HepG2 (cell line): Measurements from ENCODE around the gene MZF1. TPM values are rescaled to one million over a fixed set of nuclear protein-coding genes. Genes with fewer than 3 reads are reported as not detected.
A peak's percentile ranks its signal among the peaks of the same experiment; 100 is the strongest.

Experiments
- AGO1 ChIP-seq: fragments of 200-400 bp; formaldehyde crosslinking; IDR thresholded peaks from 2 replicates; pipeline ENCODE4 v1.6.1; 2017; ENCODE audit warnings: mild to moderate bottlenecking, low read depth, low read length, moderate library complexity; ENCODE audit not compliant: poor library complexity, severe bottlenecking
- KLF15 ChIP-seq: sonication (generic); formaldehyde crosslinking; IDR thresholded peaks from 2 replicates; pipeline ENCODE4 v1.8.1; 2023; ENCODE audit warnings: borderline replicate concordance, mild to moderate bottlenecking, inconsistent platforms, missing genetic modification reagents, mixed read lengths
- NBN ChIP-seq: fragments of 450-650 bp; conservative IDR thresholded peaks from 2 replicates; pipeline ENCODE4 v1.6.1; 2017
- NCOA5 ChIP-seq: sonication (generic); formaldehyde crosslinking; IDR thresholded peaks from 2 replicates; pipeline ENCODE4 v1.4.0; 2020; ENCODE audit warnings: missing genetic modification reagents
- RBM39 ChIP-seq: fragments of 200-400 bp; formaldehyde crosslinking; IDR thresholded peaks from one replicate; pipeline ENCODE4 v1.6.1; 2018; ENCODE audit warnings: antibody characterized with exemption, mild to moderate bottlenecking, low read depth, low read length; ENCODE audit not compliant: poor library complexity, severe bottlenecking
- TGIF2 ChIP-seq: IDR thresholded peaks from 2 replicates; pipeline ENCODE4 v1.6.1; 2016; ENCODE audit warnings: control low read depth, missing compliant biosample characterization
- XRCC5 ChIP-seq: fragments of 200-400 bp; formaldehyde crosslinking; optimal IDR thresholded peaks from 2 replicates; pipeline ENCODE3; 2017; ENCODE audit warnings: mild to moderate bottlenecking, low read length
- ZEB1 ChIP-seq: IDR thresholded peaks from 2 replicates; pipeline ENCODE4 v1.6.1; 2012; ENCODE audit warnings: mild to moderate bottlenecking, low read depth, inconsistent platforms; ENCODE audit not compliant: insufficient replicate concordance
- ZMYM2 ChIP-seq: sonication (generic); formaldehyde crosslinking; IDR thresholded peaks from 2 replicates; pipeline ENCODE4 v1.8.0; 2022; ENCODE audit warnings: mild to moderate bottlenecking, missing genetic modification reagents
- ZNF138 ChIP-seq: sonication (generic); formaldehyde crosslinking; IDR thresholded peaks from 2 replicates; pipeline ENCODE4 v1.5.0; 2020; ENCODE audit warnings: mild to moderate bottlenecking, low read depth, missing genetic modification reagents
- ZNF598 ChIP-seq: sonication (generic); formaldehyde crosslinking; IDR thresholded peaks from 2 replicates; pipeline ENCODE4 v1.5.1; 2020; ENCODE audit warnings: mild to moderate bottlenecking, missing genetic modification reagents, borderline replicate concordance
- ZNF776 ChIP-seq: sonication (generic); formaldehyde crosslinking; IDR thresholded peaks from 2 replicates; pipeline ENCODE4 v1.4.0; 2020; ENCODE audit warnings: mild to moderate bottlenecking, missing genetic modification reagents
- ZNF780A ChIP-seq: sonication (generic); formaldehyde crosslinking; IDR thresholded peaks from 2 replicates; pipeline ENCODE4 v1.8.0; 2022; ENCODE audit warnings: mild to moderate bottlenecking, missing genetic modification reagents, moderate library complexity
- ZNF781 ChIP-seq: sonication (generic); formaldehyde crosslinking; IDR thresholded peaks from 2 replicates; pipeline ENCODE4 v1.5.1; 2020; ENCODE audit warnings: borderline replicate concordance, mild to moderate bottlenecking, missing genetic modification reagents; ENCODE audit errors: not compliant biosample characterization
- ZSCAN29 ChIP-seq: sonication (generic); formaldehyde crosslinking; conservative IDR thresholded peaks from 2 replicates; pipeline ENCODE4 v1.4.0; 2020; ENCODE audit warnings: mild to moderate bottlenecking, missing genetic modification reagents
- polyA plus RNA-seq, 8 experiments: library from polyadenylated mRNA; depleted of rRNA in 3 of 8; stranded (reverse) in 7 of 8; unstranded in 1 of 8; fragments of >200 nt; fragmentation: Illumina TruSeq in 4 of 8; extraction: Trizol in 4 of 8; gene quantifications; 2 replicates each; pipeline versions ENCODE4 v1.2.1 to v1.2.3, GENCODE V29; 2011 to 2016; ENCODE audit warnings: low read depth in 4 of 8, missing spikeins in 1 of 8, mixed read lengths in 1 of 8; ENCODE audit not compliant: insufficient read depth in 1 of 8
- total RNA-seq, 5 experiments: library from RNA; depleted of rRNA; stranded (reverse); fragments of >200 nt; fragmentation: Illumina TruSeq; extraction: Trizol; gene quantifications; 2 replicates each; pipeline ENCODE4 v1.2.3, GENCODE V29; 2016; ENCODE audit warnings: low read depth in 1 of 5
- TF ChIP-seq, protein P1 (sequence below): IDR thresholded peaks from 2 replicates; pipeline ENCODE4 v1.6.1; 2016
- TF ChIP-seq, protein P2 (sequence below): sonication (generic); formaldehyde crosslinking; IDR thresholded peaks from 2 replicates; pipeline ENCODE4 v1.8.0; 2022; ENCODE audit warnings: missing genetic modification reagents, low read depth, mild to moderate bottlenecking, borderline replicate concordance
- TF ChIP-seq, protein P3 (sequence below): sonication (generic); formaldehyde crosslinking; IDR thresholded peaks from 2 replicates; pipeline ENCODE4 v1.4.0; 2020; ENCODE audit warnings: mild to moderate bottlenecking, missing genetic modification reagents
- TF ChIP-seq, protein P4 (sequence below): sonication (generic); formaldehyde crosslinking; IDR thresholded peaks from 2 replicates; pipeline ENCODE4 v1.4.0; 2020; ENCODE audit warnings: missing genetic modification reagents
- TF ChIP-seq, protein P5 (sequence below): sonication (generic); formaldehyde crosslinking; IDR thresholded peaks from 2 replicates; pipeline ENCODE4 v1.4.0; 2020; ENCODE audit warnings: missing genetic modification reagents
- TF ChIP-seq, protein P6 (sequence below): sonication (generic); formaldehyde crosslinking; IDR thresholded peaks from 2 replicates; pipeline ENCODE4 v1.5.1; 2020; ENCODE audit warnings: mild to moderate bottlenecking, missing genetic modification reagents, borderline replicate concordance

The MZF1 gene
- total and polyA plus RNA-seq, 2 of the 13 experiments (the other 11 are each of a cell fraction or from before 2014, with no cell fraction given), result 3.1 to 8.1 TPM

DNA sequence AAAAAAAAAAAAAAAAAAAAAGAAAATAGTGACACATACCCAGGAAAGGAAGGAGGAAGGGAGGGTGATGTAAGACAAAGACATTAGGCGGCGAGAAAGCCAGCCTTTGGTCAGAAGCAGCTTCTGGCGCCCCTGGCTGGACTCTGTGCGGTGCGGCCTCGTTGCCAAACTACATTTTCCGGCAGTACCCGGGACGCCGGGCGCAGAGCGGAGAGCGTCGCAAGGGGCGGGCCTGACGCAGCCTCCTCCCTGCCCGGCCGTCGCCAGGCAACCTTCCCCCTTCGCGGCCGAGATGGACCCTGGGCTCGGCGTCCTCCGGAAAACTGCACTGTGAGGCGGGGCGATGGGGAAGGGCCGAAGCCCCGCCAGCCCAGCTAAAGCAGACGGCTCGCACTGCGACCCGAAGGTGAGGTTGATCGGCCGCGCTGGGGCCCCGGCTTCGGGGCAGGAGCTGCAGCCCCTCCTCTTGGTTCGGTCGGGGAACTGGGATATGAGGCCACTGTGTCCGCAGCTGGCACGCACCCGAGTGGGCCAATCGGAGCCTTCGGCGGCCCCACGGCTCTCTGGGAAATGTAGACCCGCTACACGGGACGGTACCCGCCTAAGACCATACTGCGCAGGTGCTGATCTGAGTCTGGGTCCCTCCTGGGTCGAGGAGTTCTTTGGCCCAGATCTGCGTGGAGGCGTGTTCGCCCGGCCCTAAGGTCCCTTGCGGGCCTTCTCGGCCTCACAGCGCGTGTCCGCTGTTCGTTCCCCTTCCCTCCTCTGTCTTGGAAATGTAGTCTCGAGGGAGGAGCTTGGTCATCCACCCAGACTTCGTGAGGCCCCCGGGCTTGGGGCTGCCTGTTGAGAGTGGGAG is 2.3 kb upstream of the MZF1 start (continued):
- TF ChIP-seq, protein P1, sequence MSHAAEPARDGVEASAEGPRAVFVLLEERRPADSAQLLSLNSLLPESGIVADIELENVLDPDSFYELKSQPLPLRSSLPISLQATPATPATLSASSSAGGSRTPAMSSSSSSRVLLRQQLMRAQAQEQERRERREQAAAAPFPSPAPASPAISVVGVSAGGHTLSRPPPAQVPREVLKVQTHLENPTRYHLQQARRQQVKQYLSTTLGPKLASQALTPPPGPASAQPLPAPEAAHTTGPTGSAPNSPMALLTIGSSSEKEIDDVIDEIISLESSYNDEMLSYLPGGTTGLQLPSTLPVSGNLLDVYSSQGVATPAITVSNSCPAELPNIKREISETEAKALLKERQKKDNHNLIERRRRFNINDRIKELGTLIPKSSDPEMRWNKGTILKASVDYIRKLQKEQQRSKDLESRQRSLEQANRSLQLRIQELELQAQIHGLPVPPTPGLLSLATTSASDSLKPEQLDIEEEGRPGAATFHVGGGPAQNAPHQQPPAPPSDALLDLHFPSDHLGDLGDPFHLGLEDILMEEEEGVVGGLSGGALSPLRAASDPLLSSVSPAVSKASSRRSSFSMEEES (CRISPR knock-in tag), result no peak; the same call in 1 of the 2 replicates
- TF ChIP-seq, protein P2, sequence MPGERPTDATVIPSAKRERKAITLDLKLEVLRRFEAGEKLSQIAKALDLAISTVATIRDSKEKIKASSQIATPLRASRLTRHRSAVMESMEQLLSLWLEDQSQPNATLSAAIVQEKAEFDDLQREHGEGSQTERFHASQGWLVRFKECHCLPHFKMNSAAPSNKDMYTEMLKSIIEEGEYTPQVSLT (CRISPR knock-in tag), result no peak
- no peak for TF ChIP-seq ZNF780A (CRISPR knock-in tag)
- TF ChIP-seq, protein P3, sequence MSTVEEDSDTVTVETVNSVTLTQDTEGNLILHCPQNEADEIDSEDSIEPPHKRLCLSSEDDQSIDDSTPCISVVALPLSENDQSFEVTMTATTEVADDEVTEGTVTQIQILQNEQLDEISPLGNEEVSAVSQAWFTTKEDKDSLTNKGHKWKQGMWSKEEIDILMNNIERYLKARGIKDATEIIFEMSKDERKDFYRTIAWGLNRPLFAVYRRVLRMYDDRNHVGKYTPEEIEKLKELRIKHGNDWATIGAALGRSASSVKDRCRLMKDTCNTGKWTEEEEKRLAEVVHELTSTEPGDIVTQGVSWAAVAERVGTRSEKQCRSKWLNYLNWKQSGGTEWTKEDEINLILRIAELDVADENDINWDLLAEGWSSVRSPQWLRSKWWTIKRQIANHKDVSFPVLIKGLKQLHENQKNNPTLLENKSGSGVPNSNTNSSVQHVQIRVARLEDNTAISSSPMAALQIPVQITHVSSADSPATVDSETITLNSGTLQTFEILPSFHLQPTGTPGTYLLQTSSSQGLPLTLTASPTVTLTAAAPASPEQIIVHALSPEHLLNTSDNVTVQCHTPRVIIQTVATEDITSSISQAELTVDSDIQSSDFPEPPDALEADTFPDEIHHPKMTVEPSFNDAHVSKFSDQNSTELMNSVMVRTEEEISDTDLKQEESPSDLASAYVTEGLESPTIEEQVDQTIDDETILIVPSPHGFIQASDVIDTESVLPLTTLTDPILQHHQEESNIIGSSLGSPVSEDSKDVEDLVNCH (CRISPR knock-in tag), result no peak
- 0 out of 2 replicates have a peak, but pooled peaks have one; percentile 50 for TF ChIP-seq TGIF2 (CRISPR knock-in tag)
- TF ChIP-seq ZNF138 (CRISPR knock-in tag), result no peak; the same call in 1 of the 2 replicates
- 0 out of 2 replicates have a peak, but pooled peaks have one; percentile 59 for TF ChIP-seq KLF15 (CRISPR knock-in tag)
- TF ChIP-seq, protein P4, sequence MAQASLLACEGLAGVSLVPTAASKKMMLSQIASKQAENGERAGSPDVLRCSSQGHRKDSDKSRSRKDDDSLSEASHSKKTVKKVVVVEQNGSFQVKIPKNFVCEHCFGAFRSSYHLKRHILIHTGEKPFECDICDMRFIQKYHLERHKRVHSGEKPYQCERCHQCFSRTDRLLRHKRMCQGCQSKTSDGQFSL, result no peak
- no peak; the same call in 1 of the 2 replicates for TF ChIP-seq ZNF776 (CRISPR knock-in tag)
- no peak for TF ChIP-seq NBN
- 0 out of 2 replicates have a peak, but pooled peaks have one; percentile 25 for TF ChIP-seq ZSCAN29 (CRISPR knock-in tag)
- TF ChIP-seq ZNF781 (CRISPR knock-in tag), result peak; percentile 55
- TF ChIP-seq ZEB1, result no peak
- no peak for TF ChIP-seq NCOA5 (CRISPR knock-in tag)
- TF ChIP-seq, protein P5, sequence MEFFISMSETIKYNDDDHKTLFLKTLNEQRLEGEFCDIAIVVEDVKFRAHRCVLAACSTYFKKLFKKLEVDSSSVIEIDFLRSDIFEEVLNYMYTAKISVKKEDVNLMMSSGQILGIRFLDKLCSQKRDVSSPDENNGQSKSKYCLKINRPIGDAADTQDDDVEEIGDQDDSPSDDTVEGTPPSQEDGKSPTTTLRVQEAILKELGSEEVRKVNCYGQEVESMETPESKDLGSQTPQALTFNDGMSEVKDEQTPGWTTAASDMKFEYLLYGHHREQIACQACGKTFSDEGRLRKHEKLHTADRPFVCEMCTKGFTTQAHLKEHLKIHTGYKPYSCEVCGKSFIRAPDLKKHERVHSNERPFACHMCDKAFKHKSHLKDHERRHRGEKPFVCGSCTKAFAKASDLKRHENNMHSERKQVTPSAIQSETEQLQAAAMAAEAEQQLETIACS (CRISPR knock-in tag), result peak; percentile 48; the same call in 1 of the 2 replicates
- TF ChIP-seq RBM39, result peak; percentile 52
- peak; percentile 63 for TF ChIP-seq AGO1
- peak; percentile 94; the same call in 1 of the 2 replicates for TF ChIP-seq ZNF598 (CRISPR knock-in tag)
- TF ChIP-seq ZMYM2 (CRISPR knock-in tag), result 0 out of 2 replicates have a peak, but pooled peaks have one; percentile 18
- TF ChIP-seq, protein P6, sequence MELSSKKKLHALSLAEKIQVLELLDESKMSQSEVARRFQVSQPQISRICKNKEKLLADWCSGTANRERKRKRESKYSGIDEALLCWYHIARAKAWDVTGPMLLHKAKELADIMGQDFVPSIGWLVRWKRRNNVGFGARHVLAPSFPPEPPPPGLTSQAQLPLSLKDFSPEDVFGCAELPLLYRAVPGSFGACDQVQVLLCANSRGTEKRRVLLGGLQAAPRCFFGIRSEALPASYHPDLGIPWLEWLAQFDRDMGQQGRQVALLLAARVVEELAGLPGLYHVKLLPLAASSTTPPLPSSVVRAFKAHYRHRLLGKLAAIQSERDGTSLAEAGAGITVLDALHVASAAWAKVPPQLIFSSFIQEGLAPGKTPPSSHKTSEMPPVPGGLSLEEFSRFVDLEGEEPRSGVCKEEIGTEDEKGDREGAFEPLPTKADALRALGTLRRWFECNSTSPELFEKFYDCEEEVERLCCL, result no peak
- TF ChIP-seq XRCC5, result peak; percentile 28
